HCT116 (cell line): ENCODE data around the gene VSX2.
A peak's percentile ranks its signal among the peaks of the same experiment; 100 is the strongest.

Source experiments
- ATF3 ChIP-seq: IDR thresholded peaks from 2 replicates; pipeline ENCODE4 v1.6.1; 2012
- CTCF ChIP-seq, 3 experiments: fragments of 200-600 bp in 1 of 3; sonication (generic) in 1 of 3; IDR thresholded peaks in 2 of 3; conservative IDR thresholded peaks in 1 of 3; 2 replicates each; pipeline ENCODE4 v1.5.1; 2012 to 2017; ENCODE audit warnings: low read depth in 2 of 3, low read length in 2 of 3, antibody characterized with exemption in 1 of 3, borderline replicate concordance in 1 of 3, control low read depth in 1 of 3, mild to moderate bottlenecking in 1 of 3, mixed read lengths in 1 of 3, mixed run types in 1 of 3, moderate library complexity in 1 of 3; ENCODE audit not compliant: insufficient read depth in 1 of 3
- JUND ChIP-seq: IDR thresholded peaks from 2 replicates; pipeline ENCODE4 v1.6.1; 2012
- POLR2AphosphoS5 ChIP-seq: IDR thresholded peaks from 2 replicates; pipeline ENCODE4 v1.6.1; 2011; ENCODE audit warnings: mild to moderate bottlenecking, low read depth, low read length, moderate library complexity
- REST ChIP-seq: IDR thresholded peaks from 2 replicates; pipeline ENCODE4 v1.6.1; 2012; ENCODE audit warnings: low read depth

GRCh38 chr14:74207943-74208342 is 31.3 kb upstream of the VSX2 start:
- peak; percentile 43 to 65 (median 53); a peak in 5 of 6 replicates for TF ChIP-seq CTCF (IDR thresholded peaks at IDR 0.05 in 2 of 3, conservative IDR thresholded peaks at IDR 0.05 in 1 of 3; ENCODE audit: borderline replicate concordance in 1 of 3, insufficient read depth in 1 of 3, low read depth in 2 of 3, low read length in 2 of 3)
- TF ChIP-seq JUND: no peak
- TF ChIP-seq ATF3: no peak
- TF ChIP-seq POLR2AphosphoS5: no peak
- no peak for TF ChIP-seq REST
